KMS-11 (cell line): ENCODE results near the gene NRG3.

Source experiments
- H2AFZ ChIP-seq: fragments of 200-600 bp; sonication (generic); 2 replicates; pipeline ENCODE4 v1.6.1; 2016; ENCODE audit warnings: antibody characterized with exemption, mixed run types, low read depth
- H3K27ac ChIP-seq: fragments of 200-600 bp; sonication (generic); 2 replicates; pipeline ENCODE4 v1.6.1; 2016; ENCODE audit warnings: mild to moderate bottlenecking, mixed run types
- H3K27me3 ChIP-seq: fragments of 200-600 bp; sonication (generic); 2 replicates; pipeline ENCODE4 v1.6.1; 2017; ENCODE audit warnings: mild to moderate bottlenecking, low read depth, mixed run types, moderate library complexity; ENCODE audit not compliant: insufficient read depth
- H3K36me3 ChIP-seq: fragments of 200-600 bp; sonication (generic); 2 replicates; pipeline ENCODE4 v1.6.1; 2017; ENCODE audit warnings: mild to moderate bottlenecking, mixed run types; ENCODE audit not compliant: insufficient read depth
- H3K4me1 ChIP-seq: fragments of 200-600 bp; sonication (generic); 2 replicates; pipeline ENCODE4 v1.6.1; 2016; ENCODE audit warnings: mild to moderate bottlenecking, low read depth, mixed run types; ENCODE audit not compliant: poor library complexity, severe bottlenecking
- H3K4me2 ChIP-seq: fragments of 200-600 bp; sonication (generic); 2 replicates; pipeline ENCODE4 v1.7.0; 2016; ENCODE audit warnings: mild to moderate bottlenecking, mixed run types
- H3K4me3 ChIP-seq: fragments of 200-600 bp; sonication (generic); IDR thresholded peaks from 2 replicates; pipeline ENCODE4 v1.6.1; 2017; ENCODE audit warnings: low read depth, low read length, mixed read lengths; ENCODE audit not compliant: insufficient read depth
- H3K79me2 ChIP-seq: fragments of 200-600 bp; sonication (generic); 2 replicates; pipeline ENCODE4 v1.6.1; 2016; ENCODE audit warnings: low read depth, mixed run types; ENCODE audit not compliant: insufficient read depth
- H3K9ac ChIP-seq: fragments of 200-600 bp; sonication (generic); 2 replicates; pipeline ENCODE4 v1.6.1; 2016; ENCODE audit warnings: mild to moderate bottlenecking, mixed run types
- H4K20me1 ChIP-seq: fragments of 200-600 bp; sonication (generic); 2 replicates; pipeline ENCODE4 v1.6.1; 2016; ENCODE audit warnings: mild to moderate bottlenecking, mixed run types; ENCODE audit not compliant: insufficient read depth
- TF ChIP-seq, protein P1 (sequence below): fragments of 200-600 bp; sonication (generic); conservative IDR thresholded peaks from 2 replicates; pipeline ENCODE4 v1.6.1; 2017; ENCODE audit warnings: low read depth, mild to moderate bottlenecking, antibody characterized with exemption, low read length, moderate library complexity, mixed read lengths

Gene NRG3

DNA sequence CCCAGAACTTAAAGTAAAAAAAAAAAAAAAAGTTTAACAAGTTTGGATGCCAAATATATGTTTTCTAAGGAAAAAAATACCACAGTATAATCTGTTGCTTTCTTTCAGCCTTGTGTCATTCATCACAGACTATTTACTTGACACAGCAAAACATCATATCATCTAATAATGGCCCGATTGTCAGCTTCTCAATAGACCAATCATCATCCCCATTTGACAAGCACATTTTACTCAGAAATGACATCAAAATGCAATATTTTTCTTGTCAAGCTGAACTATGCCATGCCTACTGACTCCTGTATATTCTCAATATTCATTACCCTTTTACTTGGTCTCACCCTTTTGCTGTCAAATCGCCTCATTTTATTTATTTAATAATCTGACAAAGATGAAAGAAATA, 249.7 kb downstream of the NRG3 start:
- H3K4me2 ChIP-seq, result no peak overlapping the region
- H3K79me2 ChIP-seq, result no peaks in the 10 kb centered on the region
- H4K20me1 ChIP-seq, result no peaks in the 10 kb centered on the region
- H3K4me1 ChIP-seq, result no peaks in the 10 kb centered on the region
- no peaks in the 10 kb centered on the region for H3K27me3 ChIP-seq
- no peaks in the 10 kb centered on the region for H3K36me3 ChIP-seq
- H3K27ac ChIP-seq, result no peak overlapping the region
- H3K9ac ChIP-seq, result no peak overlapping the region
- H3K4me3 ChIP-seq, result no peak overlapping the region
- H2AFZ ChIP-seq, result no peak overlapping the region
- TF ChIP-seq, protein P1, sequence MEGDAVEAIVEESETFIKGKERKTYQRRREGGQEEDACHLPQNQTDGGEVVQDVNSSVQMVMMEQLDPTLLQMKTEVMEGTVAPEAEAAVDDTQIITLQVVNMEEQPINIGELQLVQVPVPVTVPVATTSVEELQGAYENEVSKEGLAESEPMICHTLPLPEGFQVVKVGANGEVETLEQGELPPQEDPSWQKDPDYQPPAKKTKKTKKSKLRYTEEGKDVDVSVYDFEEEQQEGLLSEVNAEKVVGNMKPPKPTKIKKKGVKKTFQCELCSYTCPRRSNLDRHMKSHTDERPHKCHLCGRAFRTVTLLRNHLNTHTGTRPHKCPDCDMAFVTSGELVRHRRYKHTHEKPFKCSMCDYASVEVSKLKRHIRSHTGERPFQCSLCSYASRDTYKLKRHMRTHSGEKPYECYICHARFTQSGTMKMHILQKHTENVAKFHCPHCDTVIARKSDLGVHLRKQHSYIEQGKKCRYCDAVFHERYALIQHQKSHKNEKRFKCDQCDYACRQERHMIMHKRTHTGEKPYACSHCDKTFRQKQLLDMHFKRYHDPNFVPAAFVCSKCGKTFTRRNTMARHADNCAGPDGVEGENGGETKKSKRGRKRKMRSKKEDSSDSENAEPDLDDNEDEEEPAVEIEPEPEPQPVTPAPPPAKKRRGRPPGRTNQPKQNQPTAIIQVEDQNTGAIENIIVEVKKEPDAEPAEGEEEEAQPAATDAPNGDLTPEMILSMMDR, result no peak

DNA sequence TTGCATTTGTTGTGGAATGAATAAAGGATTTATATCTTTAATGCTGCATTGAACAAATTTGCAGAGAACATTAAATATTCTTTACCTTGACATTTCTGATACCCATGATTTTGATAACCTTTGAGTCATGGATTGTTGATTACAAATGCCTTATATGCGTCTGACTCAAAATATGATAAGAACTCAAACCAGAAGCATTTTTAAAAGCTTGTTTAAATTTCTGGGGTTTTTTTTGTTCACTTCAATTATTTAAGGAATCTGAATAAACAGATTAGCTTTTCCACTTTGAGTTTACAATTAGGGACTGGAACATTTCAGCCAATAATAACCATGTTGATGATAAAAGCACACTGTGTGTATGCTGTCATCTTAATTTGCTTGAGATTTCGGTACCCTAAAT, 253.5 kb downstream of the NRG3 start:
- H3K79me2 ChIP-seq, result no peaks in the 10 kb centered on the region
- no peaks in the 10 kb centered on the region for H3K4me1 ChIP-seq
- TF ChIP-seq, protein P1, result no peak
- H3K4me3 ChIP-seq, result no peak overlapping the region
- no peak overlapping the region for H3K9ac ChIP-seq
- H3K36me3 ChIP-seq, result no peaks in the 10 kb centered on the region
- no peaks in the 10 kb centered on the region for H3K27me3 ChIP-seq
- no peaks in the 10 kb centered on the region for H4K20me1 ChIP-seq
- H3K4me2 ChIP-seq, result no peak overlapping the region
- H2AFZ ChIP-seq, result no peak overlapping the region
- H3K27ac ChIP-seq, result no peak overlapping the region

DNA sequence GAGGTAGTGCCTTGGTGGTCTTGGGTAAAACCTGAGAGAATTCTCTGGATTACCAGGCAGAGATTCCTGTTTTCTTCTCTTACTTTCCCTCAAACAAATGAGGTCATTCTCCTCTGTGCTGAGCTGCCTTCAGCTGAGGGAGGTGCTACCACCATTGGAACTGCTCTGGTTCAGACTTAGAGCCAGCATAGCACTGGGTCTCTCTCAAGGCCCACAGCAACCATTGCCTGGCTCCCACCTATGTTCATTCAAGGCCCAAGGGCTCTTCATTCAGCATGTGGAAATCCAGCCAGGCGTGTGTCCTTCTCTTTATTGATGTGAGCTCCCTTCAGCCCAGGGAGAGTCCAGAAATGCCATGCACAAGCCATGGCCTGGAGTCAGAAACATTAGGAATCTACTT, 261.1 kb downstream of the NRG3 start:
- no peak overlapping the region for H3K4me2 ChIP-seq
- TF ChIP-seq, protein P1, result no peak

DNA sequence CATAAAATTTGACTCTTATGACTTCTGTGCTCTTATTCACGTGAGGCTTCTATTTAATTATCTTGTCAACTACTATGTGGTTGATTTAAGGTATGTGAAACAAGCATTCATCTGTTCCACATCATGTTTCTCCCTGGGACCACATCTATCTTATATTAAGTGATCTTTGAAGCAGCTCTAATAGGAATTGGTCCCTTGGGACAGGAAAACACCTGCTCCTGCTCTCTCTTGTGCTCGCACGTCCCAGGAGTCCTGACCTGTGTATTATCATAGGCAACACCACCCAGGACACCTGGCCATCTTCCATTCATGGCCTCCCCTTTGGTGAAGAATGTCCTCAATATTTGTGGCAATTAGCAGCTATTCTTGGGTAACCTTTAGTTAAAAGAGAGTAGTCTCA, 269.2 kb downstream of the NRG3 start:
- Histone ChIP-seq H3K36me3 (no peaks in the 10 kb centered on the region), H3K27me3 (no peaks in the 10 kb centered on the region), H4K20me1 (no peaks in the 10 kb centered on the region), H3K4me1 (no peaks in the 10 kb centered on the region), H3K79me2 (no peaks in the 10 kb centered on the region), H3K9ac (no peak overlapping the region), H3K4me2 (no peak overlapping the region), H2AFZ (no peak overlapping the region), H3K4me3 (no peak overlapping the region), H3K27ac (no peak overlapping the region)
- TF ChIP-seq, protein P1, result no peak

More for the DNA sequence above, 261.1 kb downstream of the NRG3 start:
- no peaks in the 10 kb centered on the region for H4K20me1 ChIP-seq
- H3K9ac ChIP-seq, result no peak overlapping the region
- no peaks in the 10 kb centered on the region for H3K4me1 ChIP-seq
- H2AFZ ChIP-seq, result no peak overlapping the region
- no peaks in the 10 kb centered on the region for H3K27me3 ChIP-seq
- H3K27ac ChIP-seq, result no peak overlapping the region
- H3K4me3 ChIP-seq, result no peak overlapping the region
- no peaks in the 10 kb centered on the region for H3K79me2 ChIP-seq
- no peaks in the 10 kb centered on the region for H3K36me3 ChIP-seq

DNA sequence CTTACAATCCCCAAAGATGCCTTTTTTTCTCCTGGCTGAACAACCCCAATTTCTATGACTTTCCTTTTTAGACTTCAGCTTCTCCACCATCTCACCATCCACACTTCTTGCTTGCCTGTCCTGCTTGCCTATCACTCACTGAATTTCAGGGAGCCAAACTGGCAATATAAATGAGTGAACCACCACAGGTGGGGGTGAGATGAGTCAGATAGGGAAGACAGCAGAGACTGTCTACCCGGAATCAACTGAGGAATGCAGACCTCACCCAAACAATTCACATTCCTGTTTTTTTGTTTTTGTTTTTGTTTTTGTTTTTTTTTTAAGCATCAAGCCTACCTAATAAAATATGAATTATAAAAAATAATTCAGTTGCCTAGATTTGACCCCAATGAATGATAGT, 273.8 kb downstream of the NRG3 start:
- H2AFZ ChIP-seq, result no peak overlapping the region
- H3K36me3 ChIP-seq, result no peaks in the 10 kb centered on the region
- TF ChIP-seq, protein P1, result no peak
- H3K9ac ChIP-seq, result no peak overlapping the region
- no peak overlapping the region for H3K4me3 ChIP-seq
- no peaks in the 10 kb centered on the region for H3K27me3 ChIP-seq
- no peaks in the 10 kb centered on the region for H3K79me2 ChIP-seq
- no peak overlapping the region for H3K4me2 ChIP-seq
- H4K20me1 ChIP-seq, result no peaks in the 10 kb centered on the region
- H3K4me1 ChIP-seq, result no peaks in the 10 kb centered on the region
- no peak overlapping the region for H3K27ac ChIP-seq
